Measurements from ENCODE around the gene SPOCK3.
A peak's percentile ranks its signal among the peaks of the same experiment; 100 is the strongest.
"Not testable (repeated sequence)": the region's sequence is repeated elsewhere in the genome, so short reads cannot be mapped to it uniquely, and the experiment has no call there.

The SPOCK3 gene

DNA sequence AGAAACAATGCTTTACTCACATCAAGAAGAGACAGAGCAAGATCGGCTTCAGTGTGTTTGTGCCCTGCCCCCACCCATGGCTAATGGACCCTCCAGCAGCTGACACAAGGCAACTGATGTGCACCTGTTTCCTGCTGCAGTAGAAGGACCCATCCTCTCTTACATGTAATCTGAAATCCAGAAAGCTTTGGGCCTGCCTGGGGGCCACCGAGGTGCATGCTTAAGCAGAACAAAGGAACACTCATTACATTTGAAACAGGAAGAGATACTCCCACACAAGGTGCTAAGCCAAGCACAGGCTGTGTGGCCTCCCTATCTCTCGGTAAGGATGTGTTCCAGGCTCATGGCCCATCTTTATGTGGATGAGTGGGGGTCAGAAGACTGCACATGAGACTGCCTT lies 338.0 kb downstream of the SPOCK3 start:
- no peak overlapping the region for H3K4me3 ChIP-seq (replicated peaks; ENCODE audit: low read depth, low read length)
- peak; percentile 1 for DNase-seq (ENCODE audit: low read depth)
- no peak for TF ChIP-seq CTCF (IDR thresholded peaks at IDR 0.05; ENCODE audit: low read length, missing control alignments)

DNA sequence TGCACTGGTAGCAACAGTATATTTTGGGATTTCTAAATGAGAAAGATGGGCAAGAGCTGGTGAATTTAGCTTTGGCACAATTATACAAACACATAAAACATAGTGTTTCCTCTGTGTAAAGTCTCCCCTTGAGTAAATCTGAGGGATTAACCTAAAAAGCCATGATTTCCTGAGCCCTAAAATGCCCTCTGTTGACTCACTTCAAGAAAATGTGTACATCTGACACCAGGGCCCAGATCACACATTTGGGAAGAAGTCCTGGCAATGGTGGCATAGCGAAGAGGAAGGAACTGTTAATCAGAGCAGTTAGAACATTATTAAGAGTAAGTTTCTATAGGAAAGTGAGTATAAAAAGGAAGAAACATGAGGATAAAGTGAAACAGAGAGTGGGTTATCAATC lies 338.5 kb downstream of the SPOCK3 start:
- no peak overlapping the region for H3K4me3 ChIP-seq (replicated peaks; ENCODE audit: low read depth, low read length)
- DNase-seq (ENCODE audit: low read depth), result no peak
- TF ChIP-seq CTCF (IDR thresholded peaks at IDR 0.05; ENCODE audit: low read length, missing control alignments), result no peak

GRCh38 chr4:166887457-166887856 lies 346.8 kb downstream of the SPOCK3 start:
- no peak for TF ChIP-seq CTCF (IDR thresholded peaks at IDR 0.05; ENCODE audit: low read length, missing control alignments)
- no peak overlapping the region for H3K4me3 ChIP-seq (replicated peaks; ENCODE audit: low read depth, low read length)
- DNase-seq (ENCODE audit: low read depth), result no peak

DNA sequence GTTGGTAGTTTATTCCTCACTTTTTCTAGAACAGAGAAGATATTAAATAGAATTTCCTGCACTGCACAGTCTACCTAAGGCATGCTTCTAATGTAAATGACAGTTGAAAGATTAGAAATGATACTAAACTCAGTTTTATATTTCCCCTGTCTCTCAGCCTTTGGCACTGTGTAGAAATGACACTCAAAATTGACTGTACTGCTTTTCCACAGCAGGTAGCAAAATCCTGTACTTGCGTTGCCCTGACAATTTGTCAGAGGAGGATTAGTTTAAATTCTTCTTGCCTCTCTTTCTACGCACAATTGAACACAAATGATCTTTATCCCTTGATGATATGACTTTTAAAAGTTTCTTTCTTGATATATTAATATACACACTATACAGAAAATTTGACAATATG lies 347.6 kb downstream of the SPOCK3 start:
- TF ChIP-seq CTCF (IDR thresholded peaks at IDR 0.05; ENCODE audit: low read length, missing control alignments), result no peak
- DNase-seq (ENCODE audit: low read depth), result no peak
- H3K4me3 ChIP-seq (replicated peaks; ENCODE audit: low read depth, low read length), result no peak overlapping the region

DNA sequence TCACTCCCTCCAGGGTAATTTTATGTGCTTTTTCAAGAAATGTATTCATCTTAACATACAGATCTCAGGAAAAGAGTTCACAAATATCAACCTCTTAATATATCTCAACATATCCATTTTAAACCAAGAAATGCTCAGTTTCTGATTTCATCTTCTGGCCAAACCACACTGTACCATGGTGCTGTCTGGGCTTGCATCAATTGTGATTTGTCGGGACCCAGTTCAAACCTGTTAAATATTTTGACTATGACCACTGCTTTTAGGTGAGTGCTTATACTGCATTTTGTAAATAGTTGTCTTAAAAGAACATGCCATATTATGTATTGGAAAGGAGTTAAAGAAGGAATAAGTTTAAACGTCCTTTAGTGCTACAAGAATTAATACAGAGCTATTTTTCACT lies 352.1 kb downstream of the SPOCK3 start:
- no peak for TF ChIP-seq CTCF (IDR thresholded peaks at IDR 0.05; ENCODE audit: low read length, missing control alignments)
- DNase-seq (ENCODE audit: low read depth), result no peak
- H3K4me3 ChIP-seq (replicated peaks; ENCODE audit: low read depth, low read length), result no peak overlapping the region

GRCh38 chr4:166875821-166876220 lies 358.5 kb downstream of the SPOCK3 start:
- no peak overlapping the region for H3K4me3 ChIP-seq (replicated peaks; ENCODE audit: low read depth, low read length)
- no peak for DNase-seq (ENCODE audit: low read depth)
- no peak for TF ChIP-seq CTCF (IDR thresholded peaks at IDR 0.05; ENCODE audit: low read length, missing control alignments)

DNA sequence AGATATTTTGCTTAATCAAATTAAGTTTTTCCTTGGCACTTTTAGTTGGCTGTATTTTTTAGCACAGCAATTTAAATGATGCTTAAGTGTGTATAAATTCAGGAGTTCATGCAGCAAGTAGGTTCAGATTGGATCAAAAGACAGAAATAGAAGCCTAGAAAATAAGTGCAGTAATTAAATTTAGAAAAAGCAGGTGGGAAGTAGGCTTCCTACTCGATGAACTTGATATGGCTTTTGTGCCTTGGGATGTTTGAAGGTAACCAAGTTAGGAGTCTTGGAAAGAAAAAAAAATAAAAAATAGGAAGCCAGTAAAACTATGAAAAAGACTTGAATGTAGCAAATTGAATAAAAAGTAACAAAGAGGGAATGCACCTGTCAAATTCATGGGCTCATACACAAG lies 372.3 kb downstream of the SPOCK3 start:
- TF ChIP-seq CTCF (IDR thresholded peaks at IDR 0.05; ENCODE audit: low read length, missing control alignments), result no peak
- DNase-seq (ENCODE audit: low read depth), result no peak
- H3K4me3 ChIP-seq (replicated peaks; ENCODE audit: low read depth, low read length), result no peak overlapping the region

DNA sequence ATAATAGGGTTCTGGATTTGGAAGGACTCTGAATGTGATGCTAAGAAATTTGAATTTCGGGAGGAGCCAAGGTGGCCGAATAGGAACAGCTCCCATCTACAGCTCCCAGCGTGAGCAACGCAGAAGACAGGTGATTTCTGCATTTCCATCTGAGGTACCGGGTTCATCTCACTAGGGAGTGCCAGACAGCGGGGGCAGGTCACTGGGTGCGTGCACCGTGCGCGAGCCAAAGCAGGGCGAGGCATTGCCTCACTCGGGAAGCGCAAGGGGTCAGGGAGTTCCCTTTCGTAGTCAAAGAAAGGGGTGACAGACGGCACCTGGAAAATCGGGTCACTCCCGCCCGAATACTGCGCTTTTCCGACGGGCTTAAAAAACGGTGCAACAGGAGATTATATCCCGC lies 383.9 kb downstream of the SPOCK3 start:
- not testable (repeated sequence) for H3K4me3 ChIP-seq (replicated peaks; ENCODE audit: low read depth, low read length); DNase-seq (ENCODE audit: low read depth)
